ENCODE results near the gene CLCN6.

Gene CLCN6

DNA sequence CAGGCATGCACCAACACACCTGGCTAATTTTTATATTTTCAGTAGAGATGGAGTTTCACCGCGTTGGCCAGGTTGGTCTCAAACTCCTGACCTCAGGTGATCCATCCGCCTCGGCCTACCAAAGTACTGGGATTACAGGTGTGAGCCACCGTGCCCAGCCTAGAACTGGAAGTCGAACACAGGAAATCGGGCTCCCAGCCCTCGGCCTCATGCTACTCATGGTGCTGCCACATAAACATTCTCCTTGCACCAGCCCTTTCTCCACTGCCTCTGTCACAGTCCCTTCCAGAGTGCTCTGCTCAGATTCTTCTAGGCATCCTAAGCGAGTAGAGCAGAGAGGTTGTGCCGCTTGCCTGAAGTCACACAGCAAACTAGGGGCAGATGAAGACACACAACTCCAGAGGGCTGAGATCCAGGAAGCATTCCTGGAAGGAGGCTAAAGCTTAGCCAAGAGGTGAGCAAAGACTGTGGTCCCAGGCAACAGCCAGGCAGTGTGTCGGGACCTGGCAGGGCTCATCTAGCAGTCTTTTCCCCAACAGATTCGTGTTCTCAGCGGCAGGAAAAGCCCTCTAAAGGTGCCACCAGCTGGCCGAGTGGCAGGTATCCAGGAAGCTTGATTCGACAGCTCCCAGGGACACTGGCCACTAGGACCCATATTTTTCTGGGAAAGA, 82.3 kb downstream of the CLCN6 start:
- in situ Hi-C loops (cut with HindIII; ENCODE audit: low pct_unique_long_range_greater_than_20kb, low sequenced_read_pairs), result no loop called here
- TF ChIP-seq JUND (IDR thresholded peaks at IDR 0.05; ENCODE audit: low read depth), result no peak
- DNase-seq (ENCODE audit: low read depth in 1 of 2, low spot score in 1 of 2), result no peak

DNA sequence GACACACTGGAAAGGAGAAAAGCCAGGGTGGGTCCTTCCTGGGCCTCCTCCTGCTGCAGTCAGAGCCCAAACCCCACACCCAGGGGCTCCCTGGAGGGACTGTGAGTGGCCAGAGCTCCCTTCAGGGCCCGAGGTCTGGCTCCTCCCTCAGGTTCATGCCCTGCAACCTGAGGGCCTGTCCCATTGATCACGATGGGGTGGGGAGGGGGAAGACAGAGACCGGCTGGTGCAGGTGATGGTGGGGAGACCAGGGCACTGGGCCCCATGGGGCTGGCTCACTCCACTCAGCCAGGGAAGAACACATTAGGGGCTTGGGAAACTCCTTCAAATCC, 82.9 kb downstream of the CLCN6 start:
- TF ChIP-seq JUND (IDR thresholded peaks at IDR 0.05; ENCODE audit: low read depth), result no peak
- DNase-seq (ENCODE audit: low read depth in 1 of 2, low spot score in 1 of 2), result no peak
- in situ Hi-C loops (cut with HindIII; ENCODE audit: low pct_unique_long_range_greater_than_20kb, low sequenced_read_pairs), result no loop called here

DNA sequence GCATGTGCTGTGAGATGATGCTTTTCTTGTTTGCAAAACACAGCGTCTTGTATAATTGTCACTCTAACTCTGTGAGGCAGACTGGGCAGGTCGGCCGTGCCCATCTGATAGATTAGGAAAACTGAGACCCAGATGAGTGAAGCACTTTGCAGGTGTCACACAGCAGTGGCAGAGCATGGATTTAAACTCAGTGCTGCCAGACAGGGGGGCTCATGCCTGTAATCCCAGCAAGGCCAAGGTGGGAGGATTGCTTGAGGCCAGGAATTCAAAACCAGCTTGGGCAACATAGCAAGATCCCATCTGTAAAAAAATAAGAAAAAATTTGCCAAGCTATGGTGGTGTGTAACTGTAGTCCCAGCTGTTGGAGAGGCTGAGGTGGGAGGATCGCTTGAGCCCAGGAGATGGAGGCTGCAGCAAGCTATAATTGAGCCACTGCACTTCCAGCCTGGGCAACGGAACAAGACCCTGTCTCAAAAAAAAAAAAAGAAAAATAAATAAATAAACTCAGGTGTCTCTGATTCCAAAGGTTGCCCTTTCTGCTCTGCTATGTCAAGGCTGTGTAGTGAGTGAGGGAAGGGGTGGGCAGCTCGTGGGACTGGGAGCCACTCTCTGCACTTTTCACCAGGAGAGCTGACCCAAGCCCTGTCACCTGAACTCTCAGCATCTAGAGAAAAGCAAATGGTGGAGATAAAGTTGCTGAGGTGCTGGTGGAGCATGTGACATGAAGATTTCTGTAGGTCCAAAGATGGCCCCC, 85.6 kb downstream of the CLCN6 start:
- no peak for TF ChIP-seq JUND (IDR thresholded peaks at IDR 0.05; ENCODE audit: low read depth)
- in situ Hi-C loops (cut with HindIII; ENCODE audit: low pct_unique_long_range_greater_than_20kb, low sequenced_read_pairs), result no loop called here

More for the DNA sequence above, 85.6 kb downstream of the CLCN6 start:
- no peak for DNase-seq (ENCODE audit: low read depth in 1 of 2, low spot score in 1 of 2)
